A673 (cell line): ENCODE measurements around the gene RNF38. TPM values are rescaled to one million over a fixed set of nuclear protein-coding genes. Genes with fewer than 3 reads are reported as not detected.
"Not testable (repeated sequence)": the region's sequence is repeated elsewhere in the genome, so short reads cannot be mapped to it uniquely, and the experiment has no call there.

Experiments
- BruUV-seq: library from RNA; stranded (reverse); fragments of 400-500 nt; replicated peaks from 2 replicates; lab custom pipeline; 2021; lab: Mats Ljungman, UMichigan
- CTCF ChIA-PET: fragments of 300-600 bp; sonication (Branson Sonifier 250); formaldehyde crosslinking; loops from one replicate; lab custom pipeline; 2022; ENCODE audit warnings: antibody characterized with exemption; lab: Charles Lee
- POLR2A ChIA-PET: fragments of 300-600 bp; sonication (Branson Sonifier 250); formaldehyde crosslinking; loops from one replicate; lab custom pipeline; 2022; ENCODE audit warnings: antibody characterized with exemption; ENCODE audit not compliant: low non-redundant PET; lab: Charles Lee
- DNase-seq: peaks from one replicate; pipeline ENCODE4 v3.0.0-alpha.2; 2015; ENCODE audit warnings: low spot score
- H3K27ac ChIP-seq: fragments of 200-600 bp; sonication (generic); 2 replicates; pipeline ENCODE4 v1.5.1; 2016; ENCODE audit warnings: mixed run types, low read depth, mild to moderate bottlenecking, mixed read lengths, antibody characterized with exemption, low read length; ENCODE audit not compliant: poor library complexity, severe bottlenecking
- H3K27me3 ChIP-seq: fragments of 200-600 bp; sonication (generic); replicated peaks from 2 replicates; pipeline ENCODE4 v1.6.1; 2017; ENCODE audit warnings: mixed run types, low read depth, mild to moderate bottlenecking, mixed read lengths, antibody characterized with exemption, low read length; ENCODE audit not compliant: insufficient read depth, poor library complexity
- H3K36me3 ChIP-seq: fragments of 200-600 bp; sonication (generic); 2 replicates; pipeline ENCODE4 v1.6.1; 2016; ENCODE audit warnings: mixed run types, mild to moderate bottlenecking, mixed read lengths, antibody characterized with exemption, low read length; ENCODE audit not compliant: insufficient read depth, poor library complexity, severe bottlenecking
- H3K4me1 ChIP-seq: fragments of 200-600 bp; sonication (generic); 2 replicates; pipeline ENCODE4 v1.6.1; 2017; ENCODE audit warnings: mixed run types, mild to moderate bottlenecking, mixed read lengths, antibody characterized with exemption, low read length; ENCODE audit not compliant: insufficient read depth, poor library complexity, severe bottlenecking
- H3K4me3 ChIP-seq: fragments of 200-600 bp; sonication (generic); 2 replicates; pipeline ENCODE4 v1.5.1; 2016; ENCODE audit warnings: low read depth, mixed run types, mild to moderate bottlenecking, mixed read lengths, low read length; ENCODE audit not compliant: poor library complexity, severe bottlenecking
- H3K9me3 ChIP-seq: fragments of 200-600 bp; sonication (generic); 2 replicates; pipeline ENCODE4 v1.6.1; 2016; ENCODE audit warnings: mixed run types, low read depth, mild to moderate bottlenecking, mixed read lengths, antibody characterized with exemption, low read length; ENCODE audit not compliant: poor library complexity, severe bottlenecking
- EZH2 ChIP-seq: fragments of 200-600 bp; sonication (generic); IDR thresholded peaks from 2 replicates; pipeline ENCODE4 v1.6.1; 2017; ENCODE audit warnings: borderline replicate concordance, low read depth, mild to moderate bottlenecking, mixed read lengths, antibody characterized with exemption, low read length; ENCODE audit not compliant: poor library complexity, severe bottlenecking
- intact Hi-C: fragments of 100-400 bp; cut with micrococcal nuclease; formaldehyde crosslinking; loops from one replicate; pipeline ENCODE4 v1.10.0; 2022; ENCODE audit not compliant: unreplicated experiment
- total RNA-seq: library from RNA; stranded (reverse); gene quantifications from 2 replicates; pipeline ENCODE4 v1.2.3, GENCODE V29; 2021
- TF ChIP-seq, protein P1 (sequence below): fragments of 300-800, 200-600 bp; sonication (generic); conservative IDR thresholded peaks from 2 replicates; pipeline ENCODE4 v1.5.1; 2017; ENCODE audit warnings: low read depth, mild to moderate bottlenecking, antibody characterized with exemption, low read length, moderate library complexity, mixed read lengths

Gene RNF38
- total RNA-seq, 1 experiment from 2014 or later: 26.6 TPM

DNA sequence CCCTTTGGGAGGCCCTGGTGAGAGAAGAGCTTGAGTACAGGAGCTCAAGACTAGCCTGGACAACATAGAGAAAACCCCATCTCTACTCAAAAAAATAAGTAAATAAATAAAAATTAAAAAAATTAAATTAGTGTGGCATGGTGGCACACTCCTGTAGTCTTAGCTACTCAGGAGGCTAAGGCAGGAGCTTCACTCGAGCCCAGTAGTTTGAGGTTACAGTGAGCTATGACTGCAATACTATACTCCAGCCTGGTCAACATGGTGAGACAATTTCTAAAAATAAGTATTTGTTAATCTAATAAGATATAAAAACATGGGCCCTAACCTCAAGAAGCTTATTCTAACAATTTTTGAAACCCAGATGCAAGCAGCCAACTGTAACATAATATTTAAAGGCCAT is 7.6 kb downstream of the RNF38 start:
- Histone ChIP-seq H3K27ac (no peak overlapping the region), H3K4me1 (peaks cover 6% of the 10 kb centered on the region), H3K9me3 (no peaks in the 10 kb centered on the region), H3K4me3 (no peak overlapping the region), H3K36me3 (no peaks in the 10 kb centered on the region), H3K27me3 (no peaks in the 10 kb centered on the region)
- no peak for TF ChIP-seq EZH2
- TF ChIP-seq, protein P1, sequence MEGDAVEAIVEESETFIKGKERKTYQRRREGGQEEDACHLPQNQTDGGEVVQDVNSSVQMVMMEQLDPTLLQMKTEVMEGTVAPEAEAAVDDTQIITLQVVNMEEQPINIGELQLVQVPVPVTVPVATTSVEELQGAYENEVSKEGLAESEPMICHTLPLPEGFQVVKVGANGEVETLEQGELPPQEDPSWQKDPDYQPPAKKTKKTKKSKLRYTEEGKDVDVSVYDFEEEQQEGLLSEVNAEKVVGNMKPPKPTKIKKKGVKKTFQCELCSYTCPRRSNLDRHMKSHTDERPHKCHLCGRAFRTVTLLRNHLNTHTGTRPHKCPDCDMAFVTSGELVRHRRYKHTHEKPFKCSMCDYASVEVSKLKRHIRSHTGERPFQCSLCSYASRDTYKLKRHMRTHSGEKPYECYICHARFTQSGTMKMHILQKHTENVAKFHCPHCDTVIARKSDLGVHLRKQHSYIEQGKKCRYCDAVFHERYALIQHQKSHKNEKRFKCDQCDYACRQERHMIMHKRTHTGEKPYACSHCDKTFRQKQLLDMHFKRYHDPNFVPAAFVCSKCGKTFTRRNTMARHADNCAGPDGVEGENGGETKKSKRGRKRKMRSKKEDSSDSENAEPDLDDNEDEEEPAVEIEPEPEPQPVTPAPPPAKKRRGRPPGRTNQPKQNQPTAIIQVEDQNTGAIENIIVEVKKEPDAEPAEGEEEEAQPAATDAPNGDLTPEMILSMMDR: no peak
- intact Hi-C loops: no loop called here
- CTCF ChIA-PET: no interaction called here
- DNase-seq: no peak
- BruUV-seq: no TSS peak
- POLR2A ChIA-PET: no interaction called here

DNA sequence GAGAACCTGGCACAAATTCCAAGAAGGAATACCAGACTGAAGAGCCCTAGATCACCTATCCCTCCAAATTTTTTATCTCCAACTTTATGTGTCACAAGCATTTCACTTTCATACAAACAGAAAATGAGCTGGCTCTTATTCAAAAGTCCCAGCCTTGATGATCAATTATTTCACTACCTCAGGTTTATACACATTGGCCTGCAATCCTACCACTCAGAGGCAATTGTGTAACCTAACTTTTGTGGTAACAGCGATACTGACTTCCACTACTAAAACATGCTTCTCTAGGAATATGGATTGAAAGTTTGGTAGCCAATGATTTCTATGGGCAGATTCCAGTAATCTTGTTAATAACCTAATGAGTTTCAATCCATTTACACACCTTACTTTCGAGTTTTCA is 10.5 kb downstream of the RNF38 start:
- Histone ChIP-seq H3K27me3 (no peaks in the 10 kb centered on the region), H3K36me3 (no peaks in the 10 kb centered on the region), H3K4me3 (no peak overlapping the region), H3K27ac (no peak overlapping the region), H3K9me3 (no peaks in the 10 kb centered on the region), H3K4me1 (peaks cover 6% of the 10 kb centered on the region)
- no TSS peak for BruUV-seq
- no peak for DNase-seq
- ChIA-PET CTCF (no interaction called here), POLR2A (no interaction called here)
- intact Hi-C loops: no loop called here
- no peak for TF ChIP-seq EZH2
- TF ChIP-seq, protein P1: no peak

DNA sequence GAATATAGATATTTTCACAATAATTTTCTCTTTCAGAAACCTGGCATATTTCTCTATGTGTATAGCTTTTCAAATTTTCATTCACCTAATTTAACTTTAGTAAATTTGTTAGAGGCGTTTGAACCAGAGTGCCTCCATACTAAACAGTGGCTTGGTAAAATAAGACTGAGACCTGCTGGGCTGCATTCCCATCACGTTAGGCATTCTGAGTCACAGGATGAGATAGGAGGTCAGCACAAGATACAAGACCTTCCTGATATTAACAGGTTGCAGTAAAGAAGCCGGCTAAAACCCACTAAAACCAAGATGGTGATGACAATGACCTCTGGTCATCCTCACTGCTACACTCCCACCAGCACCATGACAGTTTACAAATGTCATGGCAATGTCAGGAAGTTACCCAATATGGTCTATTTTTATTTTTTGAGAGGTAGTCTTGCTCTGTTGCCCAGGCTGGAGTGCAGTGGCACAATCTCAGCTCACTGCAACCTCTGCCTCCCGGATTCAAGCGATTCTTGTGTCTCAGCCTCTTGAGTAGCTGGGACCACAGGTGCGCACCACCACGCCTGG is 13.6 kb downstream of the RNF38 start:
- POLR2A ChIA-PET, intact Hi-C loops, H3K9me3 ChIP-seq, H3K4me1 ChIP-seq, H3K27ac ChIP-seq, H3K4me3 ChIP-seq, CTCF ChIA-PET, BruUV-seq, H3K27me3 ChIP-seq, H3K36me3 ChIP-seq, DNase-seq: not testable (repeated sequence)

DNA sequence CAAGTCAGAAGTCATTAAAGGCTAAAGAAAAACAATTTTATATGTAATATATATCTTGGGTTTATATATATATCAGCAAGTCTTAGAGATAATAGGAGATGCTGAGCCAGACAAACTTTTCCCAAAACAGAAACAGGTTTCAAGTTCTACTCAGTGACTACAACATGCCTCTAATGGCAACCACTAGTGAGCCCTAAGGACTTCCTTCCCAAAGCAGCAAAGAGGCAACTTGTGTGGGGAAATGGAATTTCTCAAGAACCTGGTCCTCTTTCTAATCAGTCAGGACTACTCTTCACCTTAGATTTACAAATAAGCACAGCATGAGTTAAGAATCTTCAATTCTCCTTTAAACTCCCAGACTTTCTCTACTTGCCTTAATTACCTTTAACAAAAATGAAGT is 17.6 kb downstream of the RNF38 start:
- ChIA-PET CTCF (no interaction called here), POLR2A (no interaction called here)
- Histone ChIP-seq H3K36me3 (no peaks in the 10 kb centered on the region), H3K4me1 (no peaks in the 10 kb centered on the region), H3K27me3 (no peaks in the 10 kb centered on the region), H3K9me3 (no peaks in the 10 kb centered on the region), H3K27ac (no peak overlapping the region), H3K4me3 (no peak overlapping the region)
- no peak for TF ChIP-seq EZH2
- TF ChIP-seq, protein P1: no peak
- intact Hi-C loops: no loop called here
- DNase-seq: no peak
- BruUV-seq: no TSS peak
